HL-60 (cell line): ENCODE measurements around the gene SOX30.
"Not testable (repeated sequence)": the region's sequence is repeated elsewhere in the genome, so short reads cannot be mapped to it uniquely, and the experiment has no call there.

Experiments used
- DNase-seq, 2 experiments: peaks; one replicate each; pipeline ENCODE4 v3.0.0-alpha.2; 2010 to 2020; ENCODE audit warnings: low read depth in 1 of 2, low spot score in 1 of 2
- H3K27ac ChIP-seq: fragments of 250-450 bp; sonication (Bioruptor Pico); replicated peaks from 2 replicates; pipeline ENCODE4 v1.5.1; 2020; ENCODE audit warnings: mild to moderate bottlenecking, moderate library complexity
- H3K27me3 ChIP-seq: fragments of 250-450 bp; sonication (Bioruptor Pico); 2 replicates; pipeline ENCODE4 v1.5.1; 2021; ENCODE audit warnings: mild to moderate bottlenecking, moderate library complexity; ENCODE audit not compliant: insufficient read depth, poor library complexity, severe bottlenecking
- H3K4me3 ChIP-seq: replicated peaks from 2 replicates; pipeline ENCODE4 v1.5.1; 2011; ENCODE audit warnings: mild to moderate bottlenecking, control low read depth, low read length; ENCODE audit not compliant: insufficient read depth
- GABPA ChIP-seq: IDR thresholded peaks from 2 replicates; pipeline ENCODE4 v1.6.1; 2012; ENCODE audit warnings: low read depth
- POLR2AphosphoS5 ChIP-seq: IDR thresholded peaks from 2 replicates; pipeline ENCODE4 v1.6.1; 2012; ENCODE audit warnings: low read depth
- REST ChIP-seq: IDR thresholded peaks from 2 replicates; pipeline ENCODE4 v1.6.1; 2012; ENCODE audit warnings: low read depth; ENCODE audit not compliant: insufficient replicate concordance
- SPI1 ChIP-seq: IDR thresholded peaks from 2 replicates; pipeline ENCODE4 v1.6.1; 2012; ENCODE audit warnings: low read depth, mild to moderate bottlenecking, borderline replicate concordance
- TF ChIP-seq, protein P1 (sequence below): IDR thresholded peaks from one replicate; pipeline ENCODE4 v1.5.1; 2011; ENCODE audit warnings: low read length, control low read depth, inconsistent platforms; ENCODE audit not compliant: insufficient read depth

SOX30 gene

GRCh38 chr5:157681048-157681447 is 28.8 kb upstream of the SOX30 start:
- TF ChIP-seq SPI1 (no peak), GABPA (no peak), POLR2AphosphoS5 (no peak), REST (no peak)
- TF ChIP-seq, protein P1, sequence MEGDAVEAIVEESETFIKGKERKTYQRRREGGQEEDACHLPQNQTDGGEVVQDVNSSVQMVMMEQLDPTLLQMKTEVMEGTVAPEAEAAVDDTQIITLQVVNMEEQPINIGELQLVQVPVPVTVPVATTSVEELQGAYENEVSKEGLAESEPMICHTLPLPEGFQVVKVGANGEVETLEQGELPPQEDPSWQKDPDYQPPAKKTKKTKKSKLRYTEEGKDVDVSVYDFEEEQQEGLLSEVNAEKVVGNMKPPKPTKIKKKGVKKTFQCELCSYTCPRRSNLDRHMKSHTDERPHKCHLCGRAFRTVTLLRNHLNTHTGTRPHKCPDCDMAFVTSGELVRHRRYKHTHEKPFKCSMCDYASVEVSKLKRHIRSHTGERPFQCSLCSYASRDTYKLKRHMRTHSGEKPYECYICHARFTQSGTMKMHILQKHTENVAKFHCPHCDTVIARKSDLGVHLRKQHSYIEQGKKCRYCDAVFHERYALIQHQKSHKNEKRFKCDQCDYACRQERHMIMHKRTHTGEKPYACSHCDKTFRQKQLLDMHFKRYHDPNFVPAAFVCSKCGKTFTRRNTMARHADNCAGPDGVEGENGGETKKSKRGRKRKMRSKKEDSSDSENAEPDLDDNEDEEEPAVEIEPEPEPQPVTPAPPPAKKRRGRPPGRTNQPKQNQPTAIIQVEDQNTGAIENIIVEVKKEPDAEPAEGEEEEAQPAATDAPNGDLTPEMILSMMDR: no peak
- Histone ChIP-seq H3K27ac (no peak overlapping the region), H3K4me3 (no peak overlapping the region), H3K27me3 (no peaks in the 10 kb centered on the region)
- DNase-seq: no peak

- Histone ChIP-seq H3K27ac (no peak overlapping the region), H3K4me3 (no peak overlapping the region), H3K27me3 (no peaks in the 10 kb centered on the region)
- no peak for DNase-seq
- no peak for TF ChIP-seq POLR2AphosphoS5
- no peak for TF ChIP-seq GABPA
- TF ChIP-seq, protein P1: no peak
- TF ChIP-seq REST: no peak
- no peak for TF ChIP-seq SPI1
Observed at GRCh38 chr5:157680239-157680638, 28.0 kb upstream of the SOX30 start.

DNA sequence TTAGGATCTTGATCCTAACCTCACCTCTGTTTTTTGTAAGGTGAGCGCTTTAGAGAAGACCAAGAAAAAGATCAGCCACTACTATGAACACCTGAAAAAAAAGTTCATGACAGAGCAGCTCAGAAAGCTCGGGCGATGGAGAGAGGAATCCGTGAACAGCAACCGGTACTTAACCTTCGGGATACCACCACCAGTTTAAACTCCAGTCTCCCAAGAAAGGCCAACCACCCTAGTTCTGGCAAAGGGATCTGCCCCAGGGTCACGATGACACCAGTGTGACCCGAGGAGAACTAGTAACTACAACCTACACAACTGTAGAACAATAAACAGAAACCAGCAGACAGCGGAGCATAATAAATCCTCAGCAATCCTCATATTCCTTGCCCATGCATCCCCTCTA is 27.6 kb upstream of the SOX30 start:
- no peak for DNase-seq
- TF ChIP-seq POLR2AphosphoS5 (no peak), GABPA (no peak)
- Histone ChIP-seq H3K4me3 (no peak overlapping the region), H3K27ac (no peak overlapping the region), H3K27me3 (no peaks in the 10 kb centered on the region)

DNA sequence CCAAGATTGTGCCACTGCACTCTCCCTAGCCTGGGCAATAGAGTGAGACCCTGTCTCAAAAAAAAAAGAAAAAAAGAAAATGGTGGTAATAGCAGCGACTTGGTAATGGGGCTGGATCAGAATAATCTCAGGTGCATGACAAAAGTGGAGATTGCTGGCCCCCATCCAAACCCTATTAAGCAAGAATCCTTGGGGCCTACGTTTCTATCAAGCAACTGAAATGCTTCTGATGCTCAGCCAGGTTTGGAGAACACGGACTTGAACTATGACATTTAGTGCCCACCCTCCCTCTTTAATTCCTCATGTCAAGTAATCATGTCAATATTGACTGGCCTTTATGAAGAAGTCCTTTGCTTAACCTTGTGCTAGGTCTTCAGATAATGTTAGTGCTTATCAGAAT is 25.7 kb upstream of the SOX30 start:
- peaks cover 2% of the 10 kb centered on the region for H3K27me3 ChIP-seq
- H3K27ac ChIP-seq: no peak overlapping the region
- H3K4me3 ChIP-seq: no peak overlapping the region
- TF ChIP-seq SPI1 (no peak), REST (no peak), GABPA (no peak), POLR2AphosphoS5 (no peak)
- TF ChIP-seq, protein P1: no peak
- DNase-seq: no peak

GRCh38 chr5:157674351-157674750 is 22.1 kb upstream of the SOX30 start:
- DNase-seq, H3K27ac ChIP-seq, H3K4me3 ChIP-seq: not testable (repeated sequence)
- peaks cover 30% of the 10 kb centered on the region for H3K27me3 ChIP-seq
